Prostate gland (tissue), 2 donors: ENCODE data around the gene REPIN1. TPM values are rescaled to one million over a fixed set of nuclear protein-coding genes. Genes with fewer than 3 reads are reported as not detected.

Source experiments
- DNase-seq: peaks from one replicate; pipeline ENCODE4 v3.0.0-alpha.2; 2019; ENCODE audit warnings: low spot score
- H3K27ac ChIP-seq, 2 donors: fragments of 200-600 bp; sonication (generic); 2 replicates each; pipeline ENCODE4 v1.5.1; 2017 to 2019
- H3K27me3 ChIP-seq: fragments of 200-600 bp; sonication (generic); replicated peaks from 2 replicates; pipeline ENCODE4 v1.5.1; 2019; ENCODE audit not compliant: insufficient read depth
- H3K36me3 ChIP-seq, 2 donors: fragments of 200-600 bp; sonication (generic); 1 replicate in 1 of 2; 2 replicates in 1 of 2; pipeline versions ENCODE4 v1.5.1 to v1.8.1; 2017 to 2019
- H3K4me1 ChIP-seq: fragments of 200-600 bp; sonication (generic); replicated peaks from 2 replicates; pipeline ENCODE4 v1.5.1; 2019
- H3K4me3 ChIP-seq, 2 donors: fragments of 200-600 bp; sonication (generic); 2 replicates each; pipeline ENCODE4 v1.5.1; 2017 to 2019
- H3K9me3 ChIP-seq: fragments of 200-600 bp; sonication (generic); 2 replicates; pipeline ENCODE4 v1.5.1; 2017
- CTCF ChIP-seq, 4 experiments: fragments of 200-600 bp in 2 of 4; fragments of 450-650 bp in 2 of 4; sonication (generic) in 2 of 4; IDR thresholded peaks; 1 replicate in 3 of 4; 2 replicates in 1 of 4; pipeline ENCODE4 v1.5.1; 2016 to 2019; ENCODE audit warnings: antibody characterized with exemption in 4 of 4, mild to moderate bottlenecking in 2 of 4, moderate library complexity in 2 of 4
- POLR2A ChIP-seq: fragments of 450-650 bp; IDR thresholded peaks from one replicate; pipeline ENCODE4 v1.6.1; 2016; ENCODE audit warnings: antibody characterized with exemption, mild to moderate bottlenecking
- POLR2AphosphoS5 ChIP-seq: sonication (generic); formaldehyde crosslinking; IDR thresholded peaks from one replicate; pipeline ENCODE4 v1.6.1; 2017; ENCODE audit warnings: antibody characterized with exemption
- WGBS: methylation state at CpG from one replicate; pipeline ENCODE4 v1.1.5; 2018; 5-methylcytosine and 5-hydroxymethylcytosine counted together
- intact Hi-C: fragments of 100-400 bp; cut with DNase I; formaldehyde crosslinking; loops from one replicate; pipeline ENCODE4 v1.14.2; 2022
- total RNA-seq, 2 donors: library from RNA; depleted of rRNA; stranded (reverse); fragments of >200 nt; gene quantifications; one replicate each; pipeline ENCODE4 v1.1.0, GENCODE V29; 2016

Gene REPIN1
- total RNA-seq, 2 donors from 2014 or later: 150 to 171 TPM

- Histone ChIP-seq H3K27me3 (no peaks in the 10 kb centered on the region), H3K9me3 (no peaks in the 10 kb centered on the region), H3K36me3 (no peaks in the 10 kb centered on the region), H3K4me1 (no peaks in the 10 kb centered on the region), H3K4me3 (no peak overlapping the region), H3K27ac (no peak overlapping the region)
- 84% methylated on average over 17 of the region's 17 CpGs for WGBS
- no peak for TF ChIP-seq CTCF (IDR thresholded peaks at IDR 0.05)
- no peak for TF ChIP-seq POLR2A
- TF ChIP-seq POLR2AphosphoS5: no peak
- intact Hi-C loops: no loop called here
- DNase-seq: no peak
Measured at GRCh38 chr7:150421831-150422230, 53.2 kb downstream of the REPIN1 start.

Other genes starting within 250 kb of the REPIN1 start
- gene LRRC61, start 45.5 kb upstream of the REPIN1 start, total RNA-seq: 10 to 100 TPM; 25.8 to 34.4 TPM
- gene ACTR3C, start 45.3 kb upstream of the REPIN1 start, total RNA-seq: 10 to 100 TPM; 10.7 to 15.1 TPM
- 10 to 100 TPM; 98.8 to 99.8 TPM for gene RARRES2, start 27.2 kb upstream of the REPIN1 start, total RNA-seq
- gene ZNF775, start 10.5 kb downstream of the REPIN1 start, total RNA-seq: 10 to 100 TPM; 14.4 to 14.8 TPM
- 1 to 10 TPM; 2.5 to 6.5 TPM for gene GIMAP8, start 81.8 kb downstream of the REPIN1 start, total RNA-seq
- 1 to 10 TPM; 6.9 to 9.0 TPM for gene GIMAP7, start 146.1 kb downstream of the REPIN1 start, total RNA-seq
- gene GIMAP4, start 198.6 kb downstream of the REPIN1 start, total RNA-seq: 10 to 100 TPM in 1 of 2 donors, 1 to 10 TPM in 1; 6.9 to 11.0 TPM